Thymus (tissue), 11 donors: Measurements from ENCODE around the gene NOTCH2. TPM values are rescaled to one million over a fixed set of nuclear protein-coding genes. Genes with fewer than 3 reads are reported as not detected.

Source experiments
- DNase-seq, 9 donors: peaks; one replicate each; pipeline ENCODE4 v3.0.0-alpha.2; 2013; ENCODE audit warnings: low spot score in 9 of 9, low read depth in 6 of 9, missing footprints in 1 of 9
- H3K27ac ChIP-seq, 2 donors: one replicate each; pipeline ENCODE4 v1.5.1; 2013; ENCODE audit warnings: control low read depth in 1 of 2, low read depth in 1 of 2, low read length in 1 of 2, mild to moderate bottlenecking in 1 of 2, moderate library complexity in 1 of 2
- H3K27me3 ChIP-seq, 2 donors: one replicate each; pipeline ENCODE4 v1.5.1; 2013; ENCODE audit warnings: low read length in 1 of 2; ENCODE audit not compliant: control insufficient read depth in 2 of 2, insufficient read depth in 1 of 2
- H3K36me3 ChIP-seq, 2 donors: one replicate each; pipeline ENCODE4 v1.5.1; 2013; ENCODE audit warnings: low read length in 1 of 2, mild to moderate bottlenecking in 1 of 2, moderate library complexity in 1 of 2; ENCODE audit not compliant: control insufficient read depth in 2 of 2, insufficient read depth in 2 of 2
- H3K4me1 ChIP-seq, 2 donors: one replicate each; pipeline ENCODE4 v1.5.1; 2013; ENCODE audit warnings: low read length in 2 of 2; ENCODE audit not compliant: control insufficient read depth in 2 of 2, insufficient read depth in 2 of 2
- H3K4me3 ChIP-seq, 2 donors: one replicate each; pipeline ENCODE4 v1.5.1; 2013; ENCODE audit warnings: low read length in 2 of 2, control low read depth in 1 of 2, mild to moderate bottlenecking in 1 of 2
- H3K9me3 ChIP-seq, 2 donors: one replicate each; pipeline ENCODE4 v1.5.1; 2013; ENCODE audit warnings: low read length in 1 of 2, mild to moderate bottlenecking in 1 of 2; ENCODE audit not compliant: control insufficient read depth in 2 of 2, insufficient read depth in 1 of 2
- WGBS: extraction: QIAGEN DNeasy Blood & Tissue Kit; methylation state at CpG from one replicate; pipeline ENCODE4 v1.1.7; 2013; 5-methylcytosine and 5-hydroxymethylcytosine counted together
- polyA plus RNA-seq: library from polyadenylated mRNA; stranded (reverse); fragments of 200-250 nt; gene quantifications from one replicate; pipeline ENCODE4 v1.2.3, GENCODE V29; 2013
- total RNA-seq: library from RNA; stranded (reverse); fragments of 120-200 nt; gene quantifications from one replicate; pipeline ENCODE4 v1.2.4, GENCODE V29; 2013
- donor health status: healthy.

The NOTCH2 gene
- total and polyA plus RNA-seq, 2 donors: 13.0 to 23.5 TPM

GRCh38 chr1:119946724-119947123 is 122.7 kb downstream of the NOTCH2 start:
- DNase-seq: no peak
- Histone ChIP-seq H3K27ac (no peak overlapping the region), H3K27me3 (no peaks in the 10 kb centered on the region), H3K4me3 (no peak overlapping the region), H3K36me3 (peaks cover 10 to 24% of the 10 kb centered on the region in 2 donors), H3K9me3 (no peaks in the 10 kb centered on the region), H3K4me1 (no peaks in the 10 kb centered on the region)
- WGBS: 98% methylated on average over 1 of the region's 1 CpG

GRCh38 chr1:119943216-119943615 is 126.2 kb downstream of the NOTCH2 start:
- H3K4me1 ChIP-seq: no peaks in the 10 kb centered on the region
- peaks cover 9 to 16% of the 10 kb centered on the region in 2 donors for H3K36me3 ChIP-seq
- no peak overlapping the region for H3K27ac ChIP-seq
- no peaks in the 10 kb centered on the region for H3K9me3 ChIP-seq
- DNase-seq: no peak
- WGBS: 81% methylated on average over 2 of the region's 2 CpGs
- no peak overlapping the region for H3K4me3 ChIP-seq
- no peaks in the 10 kb centered on the region for H3K27me3 ChIP-seq

GRCh38 chr1:119941392-119941791 is 128.1 kb downstream of the NOTCH2 start:
- H3K4me1 ChIP-seq: no peaks in the 10 kb centered on the region
- no peak for DNase-seq
- H3K9me3 ChIP-seq: no peaks in the 10 kb centered on the region
- H3K4me3 ChIP-seq: no peak overlapping the region
- H3K36me3 ChIP-seq: peaks cover 7 to 24% of the 10 kb centered on the region in 2 donors
- no peaks in the 10 kb centered on the region for H3K27me3 ChIP-seq
- H3K27ac ChIP-seq: no peak overlapping the region
- 97% methylated on average over 4 of the region's 4 CpGs for WGBS

GRCh38 chr1:119940697-119941096 is 128.8 kb downstream of the NOTCH2 start:
- H3K36me3 ChIP-seq: peaks cover 12 to 29% of the 10 kb centered on the region in 2 donors
- no peak overlapping the region for H3K4me3 ChIP-seq
- H3K9me3 ChIP-seq: no peaks in the 10 kb centered on the region
- H3K27me3 ChIP-seq: no peaks in the 10 kb centered on the region
- peak in 8 of 9 donors; percentile 1 to 68 (median 19) for DNase-seq
- H3K27ac ChIP-seq: no peak overlapping the region
- H3K4me1 ChIP-seq: no peaks in the 10 kb centered on the region

- no peak overlapping the region for H3K27ac ChIP-seq
- 99% methylated on average over 5 of the region's 5 CpGs for WGBS
- no peaks in the 10 kb centered on the region for H3K4me1 ChIP-seq
- peaks cover 0 to 1% of the 10 kb centered on the region in 2 donors for H3K9me3 ChIP-seq
- no peak overlapping the region for H3K4me3 ChIP-seq
- peaks cover 20 to 41% of the 10 kb centered on the region in 2 donors for H3K36me3 ChIP-seq
- H3K27me3 ChIP-seq: no peaks in the 10 kb centered on the region
- no peak for DNase-seq
Measured at GRCh38 chr1:119937198-119937597, 132.3 kb downstream of the NOTCH2 start.

- 99% methylated on average over 2 of the region's 2 CpGs for WGBS
- no peaks in the 10 kb centered on the region for H3K27me3 ChIP-seq
- DNase-seq: no peak
- H3K27ac ChIP-seq: no peak overlapping the region
- no peaks in the 10 kb centered on the region for H3K4me1 ChIP-seq
- peaks cover 20 to 38% of the 10 kb centered on the region in 2 donors for H3K36me3 ChIP-seq
- H3K9me3 ChIP-seq: peaks cover 0 to 1% of the 10 kb centered on the region in 2 donors
- H3K4me3 ChIP-seq: no peak overlapping the region
Measured at GRCh38 chr1:119935915-119936314, 133.5 kb downstream of the NOTCH2 start.

GRCh38 chr1:119935373-119935772 is 134.1 kb downstream of the NOTCH2 start:
- 93% methylated on average over 1 of the region's 1 CpG for WGBS
- no peaks in the 10 kb centered on the region for H3K4me1 ChIP-seq
- H3K4me3 ChIP-seq: no peak overlapping the region
- no peak for DNase-seq
- peaks cover 0 to 1% of the 10 kb centered on the region in 2 donors for H3K9me3 ChIP-seq
- peaks cover 17 to 36% of the 10 kb centered on the region in 2 donors for H3K36me3 ChIP-seq
- no peaks in the 10 kb centered on the region for H3K27me3 ChIP-seq
- no peak overlapping the region for H3K27ac ChIP-seq

- peaks cover 0 to 1% of the 10 kb centered on the region in 2 donors for H3K9me3 ChIP-seq
- no peak for DNase-seq
- no peak overlapping the region for H3K4me3 ChIP-seq
- H3K36me3 ChIP-seq: peaks cover 18 to 36% of the 10 kb centered on the region in 2 donors
- no peaks in the 10 kb centered on the region for H3K4me1 ChIP-seq
- H3K27ac ChIP-seq: no peak overlapping the region
- no peaks in the 10 kb centered on the region for H3K27me3 ChIP-seq
Measured at GRCh38 chr1:119933397-119933796, 136.1 kb downstream of the NOTCH2 start.

GRCh38 chr1:119929643-119930315 is 139.7 kb downstream of the NOTCH2 start:
- WGBS: 100% methylated on average over 1 of the region's 1 CpG
- peaks cover 0 to 1% of the 10 kb centered on the region in 2 donors for H3K9me3 ChIP-seq
- no peaks in the 10 kb centered on the region for H3K4me1 ChIP-seq
- H3K27ac ChIP-seq: no peak overlapping the region
- no peak for DNase-seq
- H3K4me3 ChIP-seq: no peak overlapping the region
- no peaks in the 10 kb centered on the region for H3K27me3 ChIP-seq
- H3K36me3 ChIP-seq: peaks cover 30% of the 10 kb centered on the region in 2 donors
